Kasumi-1 (cell line): ENCODE data around the gene DPYSL3.
"Not testable (repeated sequence)": the region's sequence is repeated elsewhere in the genome, so short reads cannot be mapped to it uniquely, and the experiment has no call there.

Source experiments
- DNase-seq, 2 experiments: peaks; one replicate each; lab custom pipeline; 2025; lab: John Stamatoyannopoulos, UW

Gene DPYSL3

GRCh38 chr5:147509710-147510651 lies at the start of gene DPYSL3:
Gene DPYSL3, minus strand, starts transcription at chr5:147510068. Its CDS starts 210 bp downstream, at chr5:147509858.
- DNase-seq, result no peak

- no peak for DNase-seq
Observed at GRCh38 chr5:147558826-147559225, 49.0 kb upstream of the DPYSL3 start.

GRCh38 chr5:147557876-147558745 lies 48.2 kb upstream of the DPYSL3 start:
- no peak for DNase-seq

- DNase-seq, result no peak
Observed at GRCh38 chr5:147555176-147555575, 45.3 kb upstream of the DPYSL3 start.

- DNase-seq, result no peak
Observed at GRCh38 chr5:147554261-147554817, 44.5 kb upstream of the DPYSL3 start.

GRCh38 chr5:147553817-147554216 lies 43.9 kb upstream of the DPYSL3 start:
- not testable (repeated sequence) for DNase-seq

GRCh38 chr5:147552897-147553296 lies 43.0 kb upstream of the DPYSL3 start:
- DNase-seq, result no peak

- no peak for DNase-seq
Observed at GRCh38 chr5:147551677-147552076, 41.8 kb upstream of the DPYSL3 start.

GRCh38 chr5:147547730-147548129 lies 37.9 kb upstream of the DPYSL3 start:
- no peak for DNase-seq

- no peak for DNase-seq
Observed at GRCh38 chr5:147544556-147544955, 34.7 kb upstream of the DPYSL3 start.

GRCh38 chr5:147539053-147539452 lies 29.2 kb upstream of the DPYSL3 start:
- no peak for DNase-seq

- DNase-seq, result no peak
Observed at GRCh38 chr5:147538236-147538635, 28.4 kb upstream of the DPYSL3 start.

GRCh38 chr5:147534172-147534951 lies 24.5 kb upstream of the DPYSL3 start:
- no peak for DNase-seq

GRCh38 chr5:147532156-147532555 lies 22.3 kb upstream of the DPYSL3 start:
- DNase-seq, result no peak

GRCh38 chr5:147530530-147531389 lies 20.9 kb upstream of the DPYSL3 start:
- no peak for DNase-seq

- no peak for DNase-seq
Observed at GRCh38 chr5:147523069-147523468, 13.2 kb upstream of the DPYSL3 start.

- DNase-seq, result no peak
Observed at GRCh38 chr5:147522435-147522834, 12.6 kb upstream of the DPYSL3 start.

GRCh38 chr5:147520450-147520849 lies 10.6 kb upstream of the DPYSL3 start:
- DNase-seq, result no peak

GRCh38 chr5:147519380-147519779 lies 9.5 kb upstream of the DPYSL3 start:
- DNase-seq, result no peak

GRCh38 chr5:147517383-147517782 lies 7.5 kb upstream of the DPYSL3 start:
- DNase-seq, result no peak

- DNase-seq, result no peak
Observed at GRCh38 chr5:147515269-147515668, 5.4 kb upstream of the DPYSL3 start.
